Cardiac fibroblast (primary cell): ENCODE data around the gene ETV7.

ENCODE experiments used
- DNase-seq, 2 donors: peaks; one replicate each; pipeline versions ENCODE4 v3.0.0 to v3.0.0-alpha.2; 2010; ENCODE audit warnings: low read depth in 2 of 2
- H3K4me3 ChIP-seq, 2 donors: replicated peaks in 1 of 2; 1 replicate in 1 of 2; 2 replicates in 1 of 2; pipeline ENCODE4 v1.5.1; 2011; ENCODE audit warnings: low read depth in 2 of 2, low read length in 2 of 2, mild to moderate bottlenecking in 2 of 2, moderate library complexity in 1 of 2
- TF ChIP-seq, protein P1 (sequence below): IDR thresholded peaks from one replicate; pipeline ENCODE4 v1.5.1; 2011; ENCODE audit warnings: low read depth, mild to moderate bottlenecking, low read length, inconsistent platforms

The ETV7 gene

GRCh38 chr6:36378936-36379335 is 8.5 kb downstream of the ETV7 start:
- DNase-seq: no peak
- TF ChIP-seq, protein P1, sequence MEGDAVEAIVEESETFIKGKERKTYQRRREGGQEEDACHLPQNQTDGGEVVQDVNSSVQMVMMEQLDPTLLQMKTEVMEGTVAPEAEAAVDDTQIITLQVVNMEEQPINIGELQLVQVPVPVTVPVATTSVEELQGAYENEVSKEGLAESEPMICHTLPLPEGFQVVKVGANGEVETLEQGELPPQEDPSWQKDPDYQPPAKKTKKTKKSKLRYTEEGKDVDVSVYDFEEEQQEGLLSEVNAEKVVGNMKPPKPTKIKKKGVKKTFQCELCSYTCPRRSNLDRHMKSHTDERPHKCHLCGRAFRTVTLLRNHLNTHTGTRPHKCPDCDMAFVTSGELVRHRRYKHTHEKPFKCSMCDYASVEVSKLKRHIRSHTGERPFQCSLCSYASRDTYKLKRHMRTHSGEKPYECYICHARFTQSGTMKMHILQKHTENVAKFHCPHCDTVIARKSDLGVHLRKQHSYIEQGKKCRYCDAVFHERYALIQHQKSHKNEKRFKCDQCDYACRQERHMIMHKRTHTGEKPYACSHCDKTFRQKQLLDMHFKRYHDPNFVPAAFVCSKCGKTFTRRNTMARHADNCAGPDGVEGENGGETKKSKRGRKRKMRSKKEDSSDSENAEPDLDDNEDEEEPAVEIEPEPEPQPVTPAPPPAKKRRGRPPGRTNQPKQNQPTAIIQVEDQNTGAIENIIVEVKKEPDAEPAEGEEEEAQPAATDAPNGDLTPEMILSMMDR: no peak
- no peak overlapping the region for H3K4me3 ChIP-seq

- TF ChIP-seq, protein P1: no peak
- no peak for DNase-seq
- H3K4me3 ChIP-seq: no peak overlapping the region
Observed at GRCh38 chr6:36378243-36378920, 9.1 kb downstream of the ETV7 start.

- TF ChIP-seq, protein P1: no peak
- H3K4me3 ChIP-seq: no peak overlapping the region
- no peak for DNase-seq
Observed at GRCh38 chr6:36377594-36377993, 9.9 kb downstream of the ETV7 start.

- TF ChIP-seq, protein P1: no peak
- H3K4me3 ChIP-seq: no peak overlapping the region
- DNase-seq: no peak
Observed at GRCh38 chr6:36376742-36377141, 10.7 kb downstream of the ETV7 start.

DNA sequence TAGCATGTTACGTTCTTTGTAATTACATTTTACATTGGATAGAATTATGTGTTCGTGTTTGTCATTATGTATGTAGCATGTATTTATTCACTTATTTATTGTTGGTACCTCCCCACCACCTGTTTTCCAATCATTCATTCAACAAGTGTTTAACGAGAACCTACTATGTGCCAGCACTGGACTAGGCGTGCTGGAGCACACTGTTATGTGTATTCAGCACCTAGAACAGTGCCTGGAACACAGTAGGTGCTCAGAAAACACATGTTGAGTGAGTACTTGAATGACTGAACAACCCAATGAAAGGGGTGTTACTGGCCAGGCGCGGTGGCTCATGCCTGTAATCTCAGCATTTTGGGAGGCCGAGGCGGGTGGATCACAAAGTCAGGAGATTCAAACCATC is 11.3 kb downstream of the ETV7 start:
- no peak for DNase-seq
- no peak overlapping the region for H3K4me3 ChIP-seq
- TF ChIP-seq, protein P1: no peak

GRCh38 chr6:36375644-36376155 is 11.8 kb downstream of the ETV7 start:
- H3K4me3 ChIP-seq: no peak overlapping the region
- no peak for DNase-seq
- TF ChIP-seq, protein P1: no peak

DNA sequence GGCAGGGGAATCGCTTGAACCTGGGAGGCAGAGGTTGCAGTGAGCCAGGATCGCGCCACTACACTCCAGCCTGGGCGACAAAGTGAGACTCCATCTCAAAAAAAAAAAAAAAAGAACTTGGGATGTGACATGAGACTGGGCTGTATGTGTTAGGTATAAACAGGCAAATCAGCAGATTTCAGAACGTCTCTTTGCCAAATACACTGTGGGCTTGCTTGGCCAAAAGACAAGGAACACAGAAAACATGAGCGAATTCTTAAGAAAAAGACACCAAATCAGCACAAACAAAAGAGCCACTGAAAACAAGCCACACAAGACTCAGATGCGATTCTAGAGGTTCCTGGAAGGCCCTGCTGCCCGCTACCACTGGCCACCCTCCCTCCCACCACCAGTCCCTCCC is 12.5 kb downstream of the ETV7 start:
- no peak overlapping the region for H3K4me3 ChIP-seq
- no peak for DNase-seq
- TF ChIP-seq, protein P1: no peak
